NCI-H82 treated with DMSO at 0.1 percent for 48 hours (cell line): ENCODE data around the gene MMP10.
"Not testable (repeated sequence)": the region's sequence is repeated elsewhere in the genome, so short reads cannot be mapped to it uniquely, and the experiment has no call there.

ENCODE experiments used
- DNase-seq: peaks from one replicate; lab custom pipeline; 2025; ENCODE audit not compliant: unreplicated experiment; lab: John Stamatoyannopoulos, UW

The MMP10 gene

DNA sequence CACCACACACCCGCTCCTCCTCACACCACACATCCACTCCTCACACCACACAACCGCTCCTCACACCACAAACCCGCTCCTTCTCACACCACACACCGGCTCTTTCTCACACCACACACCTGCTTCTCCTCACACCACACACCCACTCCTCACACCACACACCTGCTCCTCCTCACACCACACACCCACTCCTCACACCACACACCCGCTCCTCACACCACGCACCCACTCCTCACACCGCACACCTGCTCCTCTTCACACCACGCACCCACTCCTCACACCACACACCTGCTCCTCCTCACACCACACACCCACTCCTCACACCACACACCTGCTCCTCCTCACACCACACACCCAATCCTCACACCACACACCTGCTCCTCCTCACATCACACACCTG lies 49.5 kb downstream of the MMP10 start:
- DNase-seq, result not testable (repeated sequence)

DNA sequence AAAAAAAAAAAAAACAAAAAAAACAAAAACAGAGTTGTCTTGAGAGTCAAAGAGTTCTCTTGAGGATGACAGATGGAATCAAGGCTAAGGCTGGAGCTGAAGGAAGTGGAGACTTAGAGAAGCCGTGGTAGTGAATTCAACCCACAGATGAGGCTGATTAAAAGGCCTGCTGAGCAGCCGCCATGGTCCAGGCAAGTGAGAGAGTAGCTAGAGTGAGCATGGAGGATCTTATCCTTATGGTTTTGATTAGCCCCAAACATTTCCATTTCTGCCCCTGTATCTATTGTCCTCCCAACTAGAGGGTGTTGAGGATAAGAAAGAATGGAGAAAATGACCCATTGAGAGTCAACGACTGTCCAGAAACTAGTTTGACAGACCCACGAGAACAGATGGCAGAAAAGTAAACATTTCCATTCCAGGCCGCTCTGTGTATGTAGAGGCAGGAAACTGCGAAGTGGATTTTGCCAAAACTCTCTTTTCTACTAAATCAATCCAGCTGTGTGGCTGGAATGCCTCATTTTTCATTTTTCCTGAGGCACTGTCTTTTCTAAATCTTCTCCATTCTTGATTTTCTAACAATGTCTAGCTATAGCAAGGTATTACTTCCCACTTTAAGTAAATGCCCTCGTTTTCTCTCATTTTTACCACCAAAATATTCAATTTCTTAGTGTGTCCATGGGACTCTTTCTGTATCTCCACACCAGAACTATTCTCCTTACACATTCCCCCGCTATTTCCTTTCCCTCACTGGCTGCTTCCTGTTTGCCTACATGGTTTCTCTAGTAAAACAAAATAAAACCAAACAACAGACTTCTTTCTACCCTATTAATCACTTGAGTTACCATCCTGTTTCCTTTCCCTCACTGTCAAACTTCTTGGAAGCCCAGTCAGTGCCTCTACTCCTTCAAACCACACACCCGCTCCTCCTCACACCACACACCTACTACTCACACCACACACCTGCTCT lies 50.3 kb downstream of the MMP10 start:
- DNase-seq, result no peak

- no peak for DNase-seq
These were observed 52.5 kb downstream of the MMP10 start for GRCh38 chr11:102727890-102728289.

DNA sequence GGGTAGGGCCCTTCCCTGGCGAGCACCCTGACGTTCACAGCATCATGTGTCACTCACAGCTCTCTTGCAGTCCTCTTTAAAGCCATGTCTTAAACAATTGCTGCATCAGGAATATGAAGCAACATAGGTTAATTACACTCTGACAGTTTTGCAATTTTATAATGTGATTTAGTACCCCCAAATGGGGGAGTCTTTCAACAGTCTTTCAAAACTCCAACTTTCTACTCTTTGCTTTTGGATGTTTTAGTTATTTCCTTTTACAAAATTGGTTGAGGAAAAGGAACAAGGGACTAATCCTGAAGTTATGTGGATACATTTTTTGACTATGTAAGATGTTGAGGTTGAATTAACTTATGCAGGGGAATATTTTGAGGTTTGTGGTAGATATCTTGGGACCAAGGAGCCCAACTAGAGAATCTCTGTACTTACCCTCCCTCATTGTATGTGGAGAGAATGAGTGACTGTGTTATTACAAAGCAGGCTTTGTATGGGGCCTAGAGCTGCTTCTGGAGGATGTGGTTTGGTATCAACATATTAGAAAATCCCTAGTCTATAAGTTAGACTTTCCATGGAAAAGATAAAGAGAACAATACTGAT lies 55.4 kb downstream of the MMP10 start, which contains the start of gene MMP8:
Gene MMP8, minus strand, starts transcription at position 51 of the 597 bp plus-strand sequence. CDS start 99 bp downstream, outside the sequence.
- no peak for DNase-seq

DNA sequence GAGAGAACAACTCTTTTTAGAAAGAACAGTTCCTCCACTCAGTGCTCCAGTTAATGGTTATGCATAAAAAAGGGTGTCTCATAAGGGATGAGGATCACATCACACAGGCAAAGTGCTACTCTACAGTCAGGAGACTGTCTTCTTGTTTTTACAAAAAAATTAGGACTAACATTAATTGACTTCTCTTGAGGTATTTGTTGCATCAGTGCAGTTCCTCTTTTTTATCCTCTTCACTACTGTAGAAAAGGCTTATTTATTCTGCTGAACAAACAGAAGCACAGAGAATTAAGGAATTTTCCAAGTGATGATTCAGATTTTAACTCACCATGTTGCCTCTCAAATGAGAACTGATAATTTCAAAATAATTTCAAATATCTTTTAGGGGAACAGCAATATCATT lies 57.6 kb downstream of the MMP10 start:
- DNase-seq, result no peak
